ENCODE data around the gene LRRC61.

DNA sequence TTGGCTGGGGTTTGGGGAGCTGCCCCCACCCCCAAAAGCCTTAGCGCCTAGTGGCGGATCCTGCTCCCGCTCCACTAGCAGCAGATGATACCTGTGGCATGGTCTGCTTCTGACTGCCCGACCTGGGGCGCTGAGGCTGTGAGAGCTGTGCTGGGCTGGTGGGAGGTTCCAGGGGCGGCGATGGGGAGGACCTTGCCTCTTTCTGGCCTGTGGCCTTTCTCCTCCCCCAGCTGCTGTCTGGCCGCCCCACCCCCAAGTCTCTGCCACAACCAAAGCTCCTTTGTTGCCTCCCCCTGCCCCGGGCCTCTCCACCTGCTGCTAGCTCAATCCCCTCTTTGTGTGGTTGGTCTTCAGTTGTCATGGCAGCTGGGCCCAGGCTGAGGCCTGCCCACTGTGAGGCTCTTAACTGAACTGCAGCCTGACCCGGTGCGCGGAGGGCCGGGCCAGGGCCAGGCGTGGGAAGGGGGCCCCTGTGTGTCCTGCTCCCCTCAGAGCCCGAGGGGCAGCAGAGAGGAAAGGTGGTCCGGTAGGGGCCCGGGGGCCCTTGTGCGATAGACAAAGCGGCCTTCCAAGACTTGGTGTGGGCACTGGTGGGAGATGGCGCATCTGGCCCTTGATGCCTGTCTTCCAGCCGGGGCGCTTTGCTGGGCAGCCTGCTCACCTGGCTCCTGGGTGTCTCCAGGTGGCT lies 60.7 kb downstream of the LRRC61 start:
- no peak for TF ChIP-seq CTCF (IDR thresholded peaks at IDR 0.05)
- no peak for TF ChIP-seq POLR2A (IDR thresholded peaks at IDR 0.05)
- TF ChIP-seq EP300 (IDR thresholded peaks at IDR 0.05): no peak
- no peak for TF ChIP-seq POLR2AphosphoS5 (IDR thresholded peaks at IDR 0.05)

All from gastroesophageal sphincter (tissue), 3 donors.